ENCODE results near the gene SNX32.
A peak's percentile ranks its signal among the peaks of the same experiment; 100 is the strongest.

SNX32 gene

DNA sequence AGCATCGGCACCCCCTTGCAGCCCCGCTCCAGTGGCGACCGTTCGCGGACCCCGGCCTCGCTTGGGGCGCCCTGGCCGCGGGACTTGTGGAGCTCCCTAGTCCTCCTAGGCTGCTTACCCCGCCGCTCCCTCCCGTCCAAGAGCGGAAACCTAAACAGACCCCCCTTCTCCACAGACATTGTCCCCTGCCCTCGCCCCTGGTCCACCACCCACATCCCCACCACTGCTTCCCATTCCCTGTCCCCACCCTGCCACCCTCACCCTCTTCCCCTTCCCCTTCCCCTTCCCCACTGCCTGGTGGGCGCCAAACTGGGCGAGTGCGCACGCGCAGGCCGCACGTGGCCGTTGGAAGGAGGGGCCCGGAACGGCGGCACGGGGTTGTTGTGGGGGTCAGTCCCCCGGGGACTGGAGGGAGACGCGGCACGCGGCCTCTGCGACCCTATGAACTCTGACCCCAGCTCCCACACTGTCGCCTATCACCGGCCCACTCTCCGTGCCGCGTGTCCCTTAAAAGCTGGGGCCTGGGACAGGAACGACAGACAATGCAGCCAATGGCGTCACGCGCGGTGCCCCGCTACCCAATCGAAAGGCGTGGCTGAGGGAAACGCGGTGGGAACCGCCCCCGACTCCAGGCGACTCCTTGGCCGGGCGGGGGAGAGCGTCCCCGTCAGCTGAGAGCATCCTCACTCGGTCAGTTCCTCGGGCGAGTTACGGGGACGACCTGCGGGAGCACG, at the start of gene SNX32:
SNX32 (plus strand) TSS at position 667 of the 734 bp plus-strand sequence. CDS start 103 bp downstream, outside the sequence.
- peak; percentile 95 for DNase-seq (ENCODE audit: low spot score)

DNA sequence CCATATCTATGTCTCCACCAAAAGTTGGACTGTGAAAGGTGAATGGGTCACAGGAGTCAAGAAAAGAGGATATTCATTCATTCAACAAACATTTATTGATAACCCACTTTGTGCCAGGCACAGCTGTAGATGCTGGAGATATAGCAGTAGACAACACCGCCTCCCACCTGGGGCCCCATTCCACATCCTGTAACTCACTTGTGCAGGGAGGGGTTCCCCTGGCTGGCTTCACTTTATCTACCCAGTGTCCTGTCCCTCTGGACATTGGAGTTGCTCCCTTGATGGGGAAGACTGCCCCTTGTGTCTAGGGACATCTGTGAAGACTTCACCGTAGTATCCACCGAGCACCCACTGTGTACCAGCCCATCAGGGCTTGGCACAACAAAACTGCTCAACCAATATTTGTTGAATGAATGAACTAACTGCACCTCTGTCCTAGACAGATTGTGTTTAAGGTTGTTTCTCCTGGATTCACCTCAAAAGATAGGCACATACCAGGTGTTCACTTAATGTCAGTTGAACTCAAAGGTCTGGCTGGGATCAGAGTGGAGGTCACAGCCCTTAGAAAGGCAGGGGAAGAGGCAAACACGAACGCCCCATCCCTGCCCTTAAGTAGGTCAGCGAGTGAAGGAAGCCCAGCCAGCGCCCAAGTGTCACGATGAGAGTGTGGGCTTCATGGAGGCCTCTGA, 48.3 kb upstream of the SNX32 start:
- DNase-seq (ENCODE audit: low spot score): no peak

DNA sequence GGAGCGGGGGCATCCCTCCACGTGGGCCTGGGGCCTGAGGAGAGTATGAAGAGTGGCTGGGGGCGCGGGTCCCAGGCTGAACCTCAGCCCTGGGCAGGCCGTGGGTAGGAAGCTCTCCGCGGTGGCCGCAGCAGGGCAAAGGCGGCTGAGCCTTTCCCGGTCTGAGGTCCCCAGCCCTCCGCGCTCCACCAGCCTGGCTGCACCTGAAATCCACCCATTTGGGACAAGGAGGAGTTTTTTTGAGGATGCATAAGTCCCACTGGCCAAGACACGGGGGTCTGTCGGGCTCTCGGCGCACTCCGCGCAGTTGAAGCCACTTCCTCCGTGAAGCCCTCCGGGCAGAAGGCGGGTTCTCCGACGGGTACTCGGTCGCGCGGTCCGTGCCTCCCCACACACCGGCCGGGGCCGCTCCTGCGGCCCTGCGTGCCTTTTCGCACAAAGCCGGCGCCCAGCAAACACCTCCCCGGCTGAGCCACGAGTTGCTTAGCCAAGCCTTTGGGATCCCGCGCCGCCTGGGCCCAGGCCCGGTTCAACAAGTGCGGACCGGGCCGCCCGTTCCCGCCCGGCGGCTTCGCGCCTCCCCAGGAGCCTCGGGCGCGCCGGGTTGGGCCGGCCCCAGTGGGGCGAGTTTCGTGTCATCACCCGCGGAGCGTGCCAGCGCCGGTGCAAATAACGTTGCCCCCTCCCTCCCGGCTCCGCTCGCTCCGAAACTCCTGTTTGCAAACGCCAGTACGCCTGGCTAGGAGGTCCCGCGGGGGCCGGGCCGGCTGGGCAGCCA, 47.6 kb upstream of the SNX32 start:
- no peak for DNase-seq (ENCODE audit: low spot score)

DNA sequence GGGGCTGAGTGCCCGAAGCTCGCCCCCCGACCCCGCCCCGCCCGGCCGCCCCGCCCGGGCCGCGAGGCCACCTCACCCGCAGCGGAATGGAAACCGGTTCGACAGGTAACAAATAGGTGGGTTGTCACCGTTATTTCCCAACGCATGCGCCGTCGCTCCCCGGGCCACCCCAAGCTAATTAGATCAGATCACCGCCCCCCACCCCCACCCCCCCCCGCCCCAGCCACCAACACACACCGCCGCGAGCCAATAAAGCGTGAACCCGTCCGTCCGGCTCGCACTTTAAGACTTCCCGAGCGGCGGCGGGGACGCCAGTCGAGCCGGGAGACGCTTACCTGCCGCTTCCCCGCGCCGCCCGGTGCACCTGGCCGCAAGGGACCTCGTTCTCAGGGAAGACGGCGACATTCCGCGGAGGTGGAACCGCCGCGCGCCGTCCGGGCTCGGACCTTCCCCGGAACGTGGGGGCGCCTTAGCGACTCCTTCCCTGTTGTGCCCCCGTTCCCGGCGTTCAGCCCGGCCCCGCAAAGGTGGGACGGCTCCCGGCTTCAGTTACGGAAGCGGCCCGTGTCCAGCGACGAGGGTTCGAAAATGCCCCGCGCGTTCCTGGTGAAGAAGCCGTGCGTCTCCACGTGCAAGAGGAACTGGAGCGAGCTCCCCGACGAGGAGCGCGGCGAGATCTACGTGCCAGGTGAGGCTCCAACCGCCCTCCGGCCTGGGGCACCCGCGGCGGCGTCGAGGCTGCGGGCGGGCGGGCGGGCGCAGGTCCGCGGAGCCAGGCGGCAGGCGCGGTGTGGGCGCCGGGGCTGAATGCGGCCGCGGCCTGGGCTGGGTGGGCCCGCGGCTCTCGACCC, 46.8 kb upstream of the SNX32 start, which contains the start of gene OVOL1:
OVOL1 (plus strand) TSS at position 278 of the 851 bp plus-strand sequence; CDS start at position 589, 311 bp downstream.
- DNase-seq (ENCODE audit: low spot score): peak; percentile 40

DNA sequence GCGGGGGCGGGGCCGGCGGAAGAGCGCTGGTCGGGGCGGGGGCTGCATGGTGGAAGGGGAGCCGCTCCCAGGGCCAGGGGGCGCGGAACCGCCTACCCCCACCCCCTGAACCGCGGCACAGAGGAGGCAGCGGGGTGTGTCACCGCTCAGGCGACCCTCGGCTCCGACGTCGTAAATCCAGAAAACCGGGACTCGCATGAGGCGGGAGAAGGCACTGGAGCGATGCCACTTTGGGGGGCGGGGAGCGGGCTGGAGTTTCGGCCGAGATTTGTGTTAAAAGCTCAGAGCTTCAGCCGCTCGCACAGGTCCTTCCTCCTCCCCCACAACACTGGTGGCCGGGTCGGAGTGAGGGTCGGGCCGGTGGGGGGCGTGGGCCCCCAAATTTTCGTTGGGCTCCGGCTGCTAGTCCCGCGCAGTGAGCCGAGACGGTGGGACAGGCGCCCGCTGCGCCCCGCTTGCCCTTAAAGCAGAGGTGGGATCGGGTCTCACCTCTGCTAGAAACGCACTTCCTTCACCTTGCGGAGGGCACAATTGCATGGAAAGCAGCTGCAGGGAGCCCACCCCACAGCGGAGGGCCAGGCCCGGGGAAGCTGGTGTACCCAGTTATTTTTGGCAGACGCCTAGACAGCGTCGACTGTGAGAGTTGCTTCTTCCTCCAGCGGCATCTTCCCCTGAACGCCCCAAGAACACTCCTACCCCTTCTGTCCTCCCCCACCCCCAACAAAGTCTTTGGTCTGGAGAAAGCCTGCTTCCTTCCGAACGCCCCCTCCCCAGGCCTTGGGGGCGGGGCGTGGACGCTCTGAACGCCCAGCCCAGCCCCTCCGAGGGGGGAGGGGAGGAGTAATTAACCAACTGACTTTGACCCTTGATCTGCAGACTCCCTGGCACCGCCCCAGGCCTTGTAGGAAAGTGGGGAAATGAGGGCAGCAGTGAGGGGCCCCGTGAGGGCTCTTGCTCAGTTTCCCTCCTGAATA, 45.8 kb upstream of the SNX32 start:
- no peak for DNase-seq (ENCODE audit: low spot score)

DNA sequence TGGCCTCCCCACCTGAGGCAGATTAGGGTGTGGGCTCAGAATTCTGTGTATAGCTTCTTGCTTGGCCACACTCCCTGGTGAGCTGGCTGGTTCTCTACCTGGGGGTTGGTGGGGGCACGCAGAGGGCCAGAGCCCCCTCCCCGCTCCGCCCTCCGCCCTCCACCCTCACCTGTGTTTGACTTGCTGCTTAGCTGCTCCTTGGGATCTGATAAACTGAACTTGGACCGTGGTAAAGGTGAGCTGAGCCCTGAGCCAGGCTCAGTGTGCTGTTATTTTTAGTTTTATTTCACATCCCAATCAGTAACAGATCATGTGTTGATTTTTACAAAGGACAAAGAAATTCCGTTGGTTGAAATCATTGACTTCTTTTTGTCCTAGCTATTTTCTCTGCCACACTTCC, 44.9 kb upstream of the SNX32 start:
- no peak for DNase-seq (ENCODE audit: low spot score)

DNA sequence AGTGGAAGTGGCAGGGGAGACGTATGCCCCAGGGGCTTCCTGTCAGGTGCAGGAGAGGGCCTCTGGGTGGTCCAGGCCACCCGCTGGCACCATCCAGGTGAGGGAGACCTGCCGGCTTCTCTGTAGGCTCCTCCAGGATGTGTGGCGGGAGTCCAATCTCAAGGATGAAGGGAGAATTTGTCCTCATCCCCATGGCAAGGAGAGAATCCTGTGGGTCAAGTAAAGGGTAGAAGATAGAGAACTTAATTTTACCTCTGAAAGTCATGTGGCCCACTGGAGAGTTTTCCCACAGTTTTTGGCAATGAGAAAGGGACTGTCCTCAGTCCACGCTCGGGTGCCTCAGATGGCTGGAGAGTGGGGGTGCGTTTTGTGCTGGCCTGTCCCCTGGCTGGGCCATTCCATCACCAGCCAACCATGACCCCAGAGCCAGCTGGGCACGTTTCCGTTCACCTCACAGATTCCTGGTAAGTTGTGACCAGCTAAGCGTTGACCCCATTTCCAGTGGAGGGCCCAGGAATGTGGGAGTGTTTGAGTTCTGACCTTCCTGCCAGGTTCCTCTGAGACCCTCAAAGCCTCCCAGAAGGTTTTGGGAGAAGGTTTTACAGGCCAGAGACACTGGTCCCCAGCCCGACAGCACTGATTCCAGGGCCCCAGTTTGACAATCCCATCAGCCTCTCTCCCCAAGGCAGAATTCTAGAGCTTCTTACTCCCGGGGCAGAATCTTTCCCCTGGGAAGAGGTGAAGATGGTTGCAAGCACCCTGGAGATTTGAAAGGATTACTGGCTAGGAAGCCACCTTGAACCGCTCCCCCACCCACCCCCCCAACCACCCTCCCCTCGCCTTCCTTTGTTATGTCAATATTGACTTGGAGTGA, 44.3 kb upstream of the SNX32 start:
- DNase-seq (ENCODE audit: low spot score): no peak

DNA sequence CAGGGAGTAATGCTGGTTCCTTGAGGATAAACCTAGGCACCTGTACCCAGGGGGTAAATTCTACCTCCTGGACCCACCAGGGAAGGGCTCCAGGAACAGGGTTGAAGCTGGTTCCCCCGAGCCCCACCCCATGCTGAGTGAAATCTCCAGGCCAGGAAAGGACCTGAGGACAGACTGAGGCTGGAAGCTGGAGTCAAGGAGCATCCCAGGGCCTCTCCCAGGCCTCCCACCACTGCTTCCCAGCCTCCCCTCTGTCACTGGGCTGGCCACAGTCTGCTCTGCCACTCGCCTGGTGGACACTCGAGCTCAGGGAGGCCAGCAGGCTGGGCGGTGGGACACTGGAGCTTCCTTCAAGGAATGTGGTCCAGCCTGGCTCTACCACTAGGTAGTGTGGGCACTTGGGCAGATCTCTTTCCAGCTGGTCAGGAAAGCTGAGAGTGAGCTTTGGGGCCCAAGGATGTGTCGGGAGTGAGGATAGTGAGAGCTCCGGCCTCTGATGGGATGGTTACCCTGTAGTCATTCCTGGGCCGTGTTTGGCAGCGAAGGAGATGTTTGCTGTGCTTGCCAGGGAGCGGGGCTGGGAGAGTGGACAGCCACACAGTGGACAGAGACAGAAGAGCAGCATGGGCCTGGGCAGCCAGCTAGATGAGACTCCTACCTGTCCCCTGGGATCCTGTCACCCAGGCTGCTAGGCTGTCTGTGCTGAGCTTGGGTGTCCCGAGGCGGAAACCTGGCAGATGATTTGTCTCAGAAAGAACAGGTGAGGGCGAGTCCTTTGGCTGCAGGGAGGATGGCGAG, 43.5 kb upstream of the SNX32 start:
- DNase-seq (ENCODE audit: low spot score): no peak

DNA sequence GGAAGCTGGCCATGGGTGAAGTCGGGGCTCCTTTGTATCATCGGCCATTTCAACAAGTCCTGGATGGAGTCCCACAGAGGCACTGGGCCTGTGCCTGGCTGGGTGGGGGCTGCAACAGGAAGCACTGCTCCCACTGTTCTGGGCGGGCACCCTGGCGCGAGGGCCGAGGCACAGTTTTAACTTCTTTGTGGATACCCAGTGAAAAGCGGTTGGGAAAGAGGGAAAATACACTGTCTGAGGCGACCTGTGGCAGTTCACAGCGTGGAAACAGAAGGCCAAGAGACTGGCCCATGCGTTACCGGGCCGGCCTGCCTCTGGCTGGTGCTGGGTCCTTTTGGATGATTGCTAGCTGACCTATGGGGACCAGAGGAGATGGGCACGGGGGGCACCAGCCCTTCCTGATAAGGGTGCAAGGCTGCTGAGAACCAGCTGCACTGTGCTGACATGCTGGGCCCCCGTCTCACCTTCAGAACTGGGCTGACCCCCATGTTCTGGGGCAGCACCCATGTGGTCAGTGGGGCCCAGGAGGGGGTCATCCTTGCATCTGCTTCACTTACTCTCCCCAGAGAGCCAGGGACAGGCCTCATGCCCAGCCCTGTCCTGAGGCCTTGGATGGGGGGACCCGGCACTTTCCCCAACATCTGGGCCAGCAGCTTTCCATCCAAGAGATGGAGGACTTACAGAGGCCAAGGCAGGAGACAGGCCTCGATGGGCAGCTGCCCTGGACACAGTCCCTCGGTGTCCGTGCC, 42.7 kb upstream of the SNX32 start:
- DNase-seq (ENCODE audit: low spot score): no peak

DNA sequence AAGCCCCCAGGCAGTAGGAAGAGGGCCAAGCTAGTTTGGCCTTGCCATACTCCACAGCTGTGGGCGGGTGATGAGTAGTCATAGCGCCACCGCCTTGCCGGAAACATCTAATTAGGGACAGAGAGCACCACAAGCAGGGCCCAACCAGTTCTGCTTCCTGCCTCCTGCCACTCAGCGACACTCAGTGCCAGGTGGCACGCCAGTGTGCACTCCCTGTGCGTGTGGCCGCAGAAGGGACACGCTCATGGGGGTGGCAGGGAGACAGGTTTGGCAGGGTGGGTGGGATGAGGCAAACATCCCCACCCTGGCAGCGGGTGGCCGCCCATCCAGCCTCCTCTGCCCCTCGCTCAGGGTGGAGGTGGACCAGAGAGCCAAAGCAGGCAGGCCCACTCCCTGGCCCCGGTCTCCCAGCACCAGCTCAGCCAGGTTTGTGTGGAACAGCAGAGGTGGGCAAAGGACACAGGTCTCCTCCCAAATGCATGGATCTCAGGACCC, 42.0 kb upstream of the SNX32 start:
- peak; percentile 68 for DNase-seq (ENCODE audit: low spot score)

DNA sequence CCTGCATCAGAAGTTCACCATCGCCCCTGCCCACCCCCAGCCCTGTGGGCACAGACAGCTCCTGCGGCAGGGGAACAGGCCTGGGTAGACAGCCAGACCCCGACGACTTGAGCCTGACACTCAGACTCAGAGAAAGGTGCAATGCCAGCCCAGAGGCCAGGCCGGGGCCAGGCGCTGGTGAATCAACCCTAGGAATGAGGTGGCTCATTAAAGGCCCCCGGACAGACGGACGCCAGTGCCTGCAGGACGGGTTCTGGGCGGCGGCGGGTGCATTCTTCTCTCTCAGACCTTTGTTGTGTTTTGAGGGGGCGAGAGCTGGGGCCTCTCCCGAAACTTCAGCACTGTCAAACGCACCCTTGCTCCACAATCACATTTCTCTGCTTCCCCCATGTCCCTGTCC, 41.3 kb upstream of the SNX32 start:
- no peak for DNase-seq (ENCODE audit: low spot score)

DNA sequence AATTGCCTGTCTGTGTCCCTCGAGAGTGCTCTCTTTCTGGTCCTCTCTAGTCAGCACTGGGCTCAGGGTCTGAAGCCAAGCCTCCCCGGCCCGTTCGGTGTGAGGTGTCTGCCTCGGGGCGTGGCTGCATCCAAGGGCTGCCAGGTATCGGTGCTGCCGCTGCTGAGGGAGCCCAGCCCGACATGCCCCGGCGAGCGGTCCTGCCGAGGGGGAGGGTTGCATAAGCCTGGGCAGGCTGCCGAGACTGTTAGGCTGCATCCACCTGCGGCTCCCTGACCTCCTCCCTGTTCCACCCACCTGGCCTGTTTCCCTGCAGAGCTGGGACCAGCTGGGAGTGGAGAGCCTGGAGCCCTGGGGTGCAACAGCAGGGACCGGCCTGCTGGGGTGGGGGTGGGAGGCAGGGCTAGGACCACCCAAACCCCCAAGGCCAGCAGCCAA, 40.6 kb upstream of the SNX32 start:
- DNase-seq (ENCODE audit: low spot score): no peak

DNA sequence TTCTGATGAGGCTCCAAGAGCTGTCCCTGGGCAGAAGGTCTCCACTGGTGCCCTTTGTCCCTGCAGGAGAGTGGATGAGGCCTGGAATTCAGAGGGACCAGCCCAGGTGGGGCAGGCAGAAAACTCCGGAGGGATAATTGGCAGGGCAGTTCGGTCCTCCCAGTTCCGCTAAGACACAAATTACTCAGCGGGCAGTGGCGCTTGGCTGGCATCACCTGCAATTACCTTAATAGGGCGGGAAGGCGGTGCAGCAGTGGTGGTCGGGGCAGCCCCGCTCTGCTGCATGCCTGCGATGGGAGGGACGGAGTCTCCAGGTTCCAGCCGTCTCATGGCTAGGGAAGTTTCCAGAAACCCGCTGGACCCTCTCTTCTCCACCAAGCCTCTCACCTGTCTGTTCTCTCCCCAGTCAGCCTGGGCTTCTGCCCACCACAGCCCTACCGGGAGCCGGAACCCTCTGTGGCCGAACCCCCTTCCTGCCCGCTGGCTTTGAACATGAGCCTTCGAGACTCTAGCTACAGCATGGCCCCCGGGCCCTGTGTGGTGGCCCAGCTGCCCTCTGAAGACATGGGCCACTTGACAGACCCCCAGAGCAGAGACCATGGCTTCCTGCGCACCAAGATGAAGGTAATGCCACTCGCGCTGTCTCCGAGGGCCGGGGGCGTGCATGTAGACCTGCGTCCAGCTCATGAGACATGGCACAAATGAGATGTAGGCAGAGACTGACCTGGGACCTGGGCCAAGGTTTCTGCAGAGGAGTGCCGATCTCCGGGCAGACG, 40.0 kb upstream of the SNX32 start:
- DNase-seq (ENCODE audit: low spot score): no peak

DNA sequence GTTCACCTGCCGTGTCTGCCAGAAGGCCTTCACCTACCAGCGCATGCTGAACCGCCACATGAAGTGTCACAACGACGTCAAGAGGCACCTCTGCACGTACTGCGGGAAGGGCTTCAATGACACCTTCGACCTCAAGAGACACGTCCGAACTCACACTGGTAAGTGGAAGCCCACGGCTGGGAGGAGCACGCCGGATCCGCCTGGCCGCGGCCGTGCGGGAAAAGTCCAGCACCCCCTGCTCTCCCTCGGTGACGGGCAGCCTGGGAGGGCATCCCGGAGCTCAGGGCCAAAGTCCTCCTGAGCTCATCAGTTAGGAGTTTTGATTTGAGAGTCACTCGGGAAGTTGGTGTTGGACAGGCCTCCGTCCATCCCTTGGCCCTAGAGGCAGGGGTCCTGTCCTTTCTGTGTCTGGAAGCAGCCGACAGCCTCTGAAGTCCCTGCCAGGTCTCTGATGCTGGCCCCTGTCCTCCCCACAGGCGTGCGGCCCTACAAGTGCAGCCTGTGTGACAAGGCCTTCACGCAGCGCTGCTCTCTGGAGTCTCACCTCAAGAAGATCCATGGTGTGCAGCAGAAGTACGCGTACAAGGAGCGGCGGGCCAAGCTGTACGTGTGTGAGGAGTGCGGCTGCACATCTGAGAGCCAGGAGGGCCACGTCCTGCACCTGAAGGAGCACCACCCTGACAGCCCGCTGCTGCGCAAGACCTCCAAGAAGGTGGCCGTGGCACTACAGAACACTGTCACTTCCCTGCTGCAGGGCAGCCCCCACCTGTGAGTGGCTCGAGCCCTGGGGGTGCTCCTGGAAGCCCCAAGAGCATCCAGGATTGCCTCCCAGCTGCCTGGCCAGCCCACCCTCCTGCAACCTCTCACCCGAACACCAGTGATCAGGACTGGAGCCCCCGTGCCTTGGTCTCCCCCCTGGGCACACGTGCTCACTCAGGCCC, 38.9 kb upstream of the SNX32 start:
- no peak for DNase-seq (ENCODE audit: low spot score)

DNA sequence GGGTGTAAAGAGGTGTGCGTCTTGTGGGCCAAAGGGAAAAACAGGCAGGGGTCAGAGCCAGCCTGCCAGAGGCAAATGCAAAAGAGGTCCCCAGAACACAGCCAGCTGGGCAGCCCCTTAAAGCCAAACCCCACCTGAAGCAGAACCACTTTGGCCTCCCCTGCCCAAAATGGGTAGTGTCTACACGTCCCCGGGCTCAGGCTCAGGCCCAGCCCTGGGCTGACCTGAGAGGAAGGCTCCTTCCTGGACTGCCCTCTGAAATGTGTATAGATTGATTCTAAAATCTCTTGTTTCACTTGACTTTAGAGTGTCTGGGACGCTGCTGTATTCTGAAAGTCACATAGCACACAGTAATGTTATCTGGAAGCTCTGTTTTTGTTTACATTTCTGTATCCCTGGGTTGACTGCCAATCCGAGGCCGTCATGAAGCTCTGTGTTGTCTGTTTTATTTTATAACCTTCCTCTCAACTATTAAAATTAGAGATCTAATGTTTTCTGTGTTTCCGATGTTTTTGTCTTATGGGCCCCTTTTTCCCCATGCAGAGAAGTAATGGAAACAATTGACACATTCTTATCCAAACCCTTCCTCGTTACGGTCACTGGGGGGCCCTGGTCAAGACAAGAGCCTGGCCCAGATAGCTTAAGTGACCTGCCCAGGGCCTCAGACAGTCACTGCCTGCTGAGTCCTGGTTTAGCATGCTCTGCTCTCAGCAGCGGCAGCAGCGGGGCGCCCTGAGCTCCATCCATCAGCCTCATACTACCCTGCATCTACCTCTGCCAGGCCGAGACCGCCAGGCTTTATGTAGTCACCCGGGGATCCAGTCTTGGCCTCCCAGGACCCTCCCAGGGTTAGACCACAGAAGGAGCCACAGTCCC, 36.8 kb upstream of the SNX32 start:
- no peak for DNase-seq (ENCODE audit: low spot score)
